ENCODE results near the gene EXTL2.
"Not testable (repeated sequence)": the region's sequence is repeated elsewhere in the genome, so short reads cannot be mapped to it uniquely, and the experiment has no call there.

EXTL2 gene

GRCh38 chr1:100941580-100942216 lies 47.1 kb upstream of the EXTL2 start:
- DNase-seq (ENCODE audit: low read depth in 1 of 2, low spot score in 1 of 2) = no peak
- no peaks in the 10 kb centered on the region for H3K27me3 ChIP-seq (ENCODE audit: insufficient read depth, poor library complexity, severe bottlenecking)
- no peak overlapping the region for H3K27ac ChIP-seq (replicated peaks)
- no peak for TF ChIP-seq POLR2AphosphoS5 (IDR thresholded peaks at IDR 0.05; ENCODE audit: low read depth)
- TF ChIP-seq GABPA (IDR thresholded peaks at IDR 0.05; ENCODE audit: low read depth) = no peak
- no peak for TF ChIP-seq REST (IDR thresholded peaks at IDR 0.05; ENCODE audit: insufficient replicate concordance, low read depth)
- TF ChIP-seq CTCF (IDR thresholded peaks at IDR 0.05; ENCODE audit: insufficient read depth, low read length) = no peak
- no peak for TF ChIP-seq SPI1 (IDR thresholded peaks at IDR 0.05; ENCODE audit: borderline replicate concordance, low read depth)
- H3K4me3 ChIP-seq (replicated peaks; ENCODE audit: insufficient read depth, low read length) = no peak overlapping the region

- no peak overlapping the region for H3K27ac ChIP-seq (replicated peaks)
- no peak overlapping the region for H3K4me3 ChIP-seq (replicated peaks; ENCODE audit: insufficient read depth, low read length)
- peak in 1 of 2 experiments; percentile 7 for DNase-seq (ENCODE audit: low read depth in 1 of 2, low spot score in 1 of 2)
- no peak for TF ChIP-seq REST (IDR thresholded peaks at IDR 0.05; ENCODE audit: insufficient replicate concordance, low read depth)
- no peak for TF ChIP-seq POLR2AphosphoS5 (IDR thresholded peaks at IDR 0.05; ENCODE audit: low read depth)
- TF ChIP-seq SPI1 (IDR thresholded peaks at IDR 0.05; ENCODE audit: borderline replicate concordance, low read depth) = no peak
- no peak for TF ChIP-seq CTCF (IDR thresholded peaks at IDR 0.05; ENCODE audit: insufficient read depth, low read length)
- TF ChIP-seq GABPA (IDR thresholded peaks at IDR 0.05; ENCODE audit: low read depth) = no peak
- H3K27me3 ChIP-seq (ENCODE audit: insufficient read depth, poor library complexity, severe bottlenecking) = no peaks in the 10 kb centered on the region
These were observed 46.5 kb upstream of the EXTL2 start for GRCh38 chr1:100941098-100941527.

GRCh38 chr1:100936194-100936967 lies 41.7 kb upstream of the EXTL2 start:
- no peak overlapping the region for H3K27ac ChIP-seq (replicated peaks)
- H3K27me3 ChIP-seq (ENCODE audit: insufficient read depth, poor library complexity, severe bottlenecking) = no peaks in the 10 kb centered on the region
- peak in 1 of 2 experiments; percentile 30 for DNase-seq (ENCODE audit: low read depth in 1 of 2, low spot score in 1 of 2)
- no peak overlapping the region for H3K4me3 ChIP-seq (replicated peaks; ENCODE audit: insufficient read depth, low read length)
- TF ChIP-seq SPI1 (IDR thresholded peaks at IDR 0.05; ENCODE audit: borderline replicate concordance, low read depth) (no peak), CTCF (IDR thresholded peaks at IDR 0.05; ENCODE audit: insufficient read depth, low read length) (no peak), REST (IDR thresholded peaks at IDR 0.05; ENCODE audit: insufficient replicate concordance, low read depth) (no peak), POLR2AphosphoS5 (IDR thresholded peaks at IDR 0.05; ENCODE audit: low read depth) (no peak), GABPA (IDR thresholded peaks at IDR 0.05; ENCODE audit: low read depth) (no peak)

GRCh38 chr1:100933555-100933954 lies 38.9 kb upstream of the EXTL2 start:
- H3K27me3 ChIP-seq (ENCODE audit: insufficient read depth, poor library complexity, severe bottlenecking); H3K4me3 ChIP-seq (replicated peaks; ENCODE audit: insufficient read depth, low read length); H3K27ac ChIP-seq (replicated peaks); DNase-seq (ENCODE audit: low read depth in 1 of 2, low spot score in 1 of 2): not testable (repeated sequence)
